Nucleus accumbens (tissue), 56 donors: ENCODE results near the gene ARL15.

Experiments
- DNase-seq, 56 donors: peaks; one replicate each; lab custom pipeline; 2025; lab: John Stamatoyannopoulos, UW

ARL15 gene

DNA sequence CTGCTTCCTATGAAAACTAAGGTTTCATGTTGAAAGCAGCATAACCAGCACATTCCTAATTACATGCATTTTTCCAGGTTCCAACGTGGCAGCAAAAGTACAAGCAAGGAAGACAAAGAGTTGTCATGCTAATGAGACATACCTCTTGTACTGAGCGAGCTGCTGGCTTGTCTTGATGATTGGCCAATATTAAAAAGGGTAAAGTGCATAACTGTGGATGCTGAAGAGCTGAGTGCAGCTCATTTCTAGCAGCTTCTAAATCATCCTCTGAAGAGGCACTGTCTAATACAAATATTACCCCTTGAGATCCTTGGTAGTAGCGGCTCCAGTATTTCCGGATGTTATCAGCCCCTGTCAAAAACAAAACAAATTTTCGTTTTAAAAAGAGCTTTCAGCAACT lies 197.3 kb downstream of the ARL15 start:
- DNase-seq = no peak

DNA sequence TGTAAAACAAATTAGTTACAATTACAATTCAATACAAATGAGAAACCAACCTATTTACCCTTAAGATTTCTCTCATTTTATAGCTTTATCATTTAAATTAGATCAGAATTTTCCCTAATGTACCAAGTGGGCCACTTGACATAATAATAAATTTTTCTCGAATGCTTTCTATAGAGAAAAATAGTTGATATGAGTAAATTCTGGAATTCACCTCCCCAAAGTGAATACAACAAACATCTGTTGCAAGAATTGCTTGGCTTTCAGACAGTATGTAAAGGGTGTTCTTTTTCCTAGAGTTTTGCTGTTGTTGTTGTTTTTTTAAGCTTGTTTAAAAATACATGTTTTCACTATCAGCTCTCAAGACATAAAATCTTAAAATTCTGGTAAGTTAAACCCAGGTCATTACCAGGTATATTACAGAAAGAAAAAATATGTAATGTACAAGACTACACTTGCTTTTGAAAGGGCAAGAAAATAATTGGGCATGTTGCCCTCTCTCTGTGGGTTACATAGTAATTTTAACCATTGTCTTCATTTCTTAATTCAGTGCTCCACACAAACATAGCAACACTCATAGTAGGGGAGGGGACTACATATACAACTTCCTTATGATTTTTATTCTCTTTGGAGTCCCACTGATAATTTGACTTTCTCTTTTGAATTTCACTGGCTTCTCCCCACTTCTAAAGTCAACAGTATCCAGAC lies 200.6 kb downstream of the ARL15 start:
- DNase-seq = no peak

DNA sequence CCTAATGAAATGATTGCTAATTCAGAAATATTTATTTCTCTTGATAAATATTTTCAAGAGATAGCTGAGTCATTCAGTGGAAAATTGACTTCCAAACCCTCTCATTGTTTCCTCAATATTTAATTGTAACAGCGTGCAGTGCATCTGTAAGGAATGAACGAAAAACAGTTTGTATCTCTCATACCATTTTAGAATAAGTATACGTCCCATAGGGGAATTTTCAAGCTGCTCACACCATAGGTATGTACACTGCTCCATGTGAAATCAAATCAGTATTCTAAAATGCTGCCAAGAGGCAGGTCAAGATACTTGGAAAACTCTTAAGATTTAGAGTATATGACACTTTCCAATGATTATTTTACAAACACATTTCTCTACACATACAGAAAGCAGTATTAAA lies 202.2 kb downstream of the ARL15 start:
- DNase-seq = no peak

DNA sequence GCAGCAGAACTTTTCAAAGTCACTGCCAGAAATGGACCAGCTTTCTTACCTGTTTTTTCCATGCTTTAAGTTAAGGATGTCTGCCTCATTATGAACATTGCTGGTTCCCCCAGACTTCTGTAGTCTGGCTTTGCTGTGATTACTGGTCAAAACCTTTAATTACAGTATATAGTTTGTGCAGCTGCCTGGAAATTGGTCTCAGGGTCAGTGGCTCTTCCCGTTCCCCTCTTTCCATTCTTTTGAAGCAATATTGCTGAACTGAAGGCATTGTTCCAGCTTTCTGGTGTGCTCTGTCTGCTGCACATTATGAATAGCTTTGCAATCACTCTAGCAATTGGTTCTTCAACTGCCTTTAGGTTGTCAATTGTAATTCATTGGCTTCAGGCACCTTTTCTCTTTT lies 206.5 kb downstream of the ARL15 start:
- DNase-seq = no peak

DNA sequence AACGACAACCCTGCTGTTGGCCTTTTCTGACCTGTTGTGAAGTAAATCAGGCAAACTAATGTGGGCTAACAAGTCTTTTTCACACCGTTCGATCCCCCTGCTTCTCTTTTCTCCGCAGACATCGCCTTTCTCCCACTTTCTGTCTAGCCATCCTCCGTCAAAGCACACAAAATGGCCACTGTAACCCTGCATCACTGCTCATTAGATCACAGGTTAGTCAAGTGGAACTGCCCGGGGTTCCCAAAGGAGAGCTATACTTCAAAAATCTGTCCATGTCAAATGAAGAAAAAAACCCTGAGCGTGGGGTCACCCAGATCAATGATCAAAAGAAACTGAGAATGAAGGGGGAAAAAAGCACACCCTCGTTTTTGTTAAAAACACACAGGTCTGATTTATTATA lies 212.1 kb downstream of the ARL15 start:
- DNase-seq = no peak

DNA sequence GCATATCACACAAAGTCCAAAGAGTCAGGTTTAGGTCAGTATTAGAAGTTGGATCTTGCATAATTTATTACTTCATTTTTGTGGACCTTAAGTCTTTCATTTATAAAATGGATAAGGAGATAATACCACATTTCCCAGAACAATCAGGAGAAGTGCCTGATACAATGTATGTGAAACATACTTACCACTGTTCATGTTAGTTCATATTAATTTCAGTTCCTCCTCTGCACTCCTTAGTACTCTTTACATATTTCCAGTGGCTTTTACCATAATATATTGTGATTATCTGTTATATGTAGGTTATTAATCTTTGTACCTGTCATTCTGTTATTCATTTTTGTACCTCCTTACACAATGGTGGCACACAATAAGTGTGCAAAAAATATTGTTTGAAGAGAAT lies 214.4 kb downstream of the ARL15 start:
- DNase-seq = no peak

DNA sequence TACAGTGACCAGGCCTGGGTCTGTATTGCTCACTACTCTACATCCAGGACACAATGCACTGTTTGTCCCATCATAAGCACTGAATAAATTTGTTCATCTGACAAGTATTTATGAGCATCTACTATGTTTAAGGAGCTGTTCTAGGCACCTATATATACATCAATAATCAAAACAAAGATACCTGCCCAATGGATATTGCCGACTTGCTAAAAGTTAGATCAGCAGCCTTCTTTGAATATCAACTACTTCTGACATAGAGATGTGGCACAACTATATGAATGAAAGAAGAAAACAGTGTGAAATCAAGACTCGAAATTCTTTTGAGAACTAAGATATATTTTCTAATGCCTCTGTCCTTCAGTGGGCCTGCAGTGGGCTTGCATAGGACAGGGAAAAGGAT lies 215.7 kb downstream of the ARL15 start:
- no peak for DNase-seq

DNA sequence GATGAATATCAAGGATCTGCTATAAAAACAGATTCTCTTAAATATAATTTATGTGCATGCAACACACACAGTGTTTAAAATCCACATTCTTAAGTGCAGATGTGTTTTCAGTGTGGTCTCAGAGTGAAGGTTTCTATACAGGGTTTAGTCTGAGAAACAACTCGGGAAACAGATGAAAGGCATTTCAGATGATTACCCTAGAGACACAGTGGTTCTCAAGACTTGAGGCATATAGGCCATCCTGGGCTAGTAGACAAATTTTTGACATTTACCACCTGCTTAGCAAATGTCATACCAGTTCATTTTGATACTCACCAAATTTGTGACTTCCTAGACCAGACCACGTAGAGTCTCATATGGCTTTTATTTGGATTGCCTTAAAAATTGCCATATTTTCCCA lies 216.5 kb downstream of the ARL15 start:
- no peak for DNase-seq

DNA sequence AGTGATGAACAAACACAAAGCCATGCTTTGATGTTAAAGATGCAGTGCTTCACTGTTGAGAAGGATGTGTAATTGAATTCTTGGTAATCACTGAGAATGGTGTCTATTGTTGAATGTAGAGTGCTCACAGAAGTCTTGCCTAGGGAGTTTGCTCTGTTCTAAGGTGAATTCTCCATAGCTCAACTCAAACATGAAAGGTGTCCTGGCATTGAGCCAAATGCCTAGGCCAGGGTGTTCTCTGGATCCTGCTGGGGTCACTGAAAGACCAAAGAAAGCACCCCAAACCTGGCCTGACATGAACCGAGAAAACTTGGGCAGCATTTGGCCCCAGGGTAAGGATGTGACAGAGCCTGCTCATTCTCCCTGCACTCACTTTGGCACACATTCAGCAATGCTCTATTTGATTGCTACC lies 217.3 kb downstream of the ARL15 start:
- DNase-seq = no peak

DNA sequence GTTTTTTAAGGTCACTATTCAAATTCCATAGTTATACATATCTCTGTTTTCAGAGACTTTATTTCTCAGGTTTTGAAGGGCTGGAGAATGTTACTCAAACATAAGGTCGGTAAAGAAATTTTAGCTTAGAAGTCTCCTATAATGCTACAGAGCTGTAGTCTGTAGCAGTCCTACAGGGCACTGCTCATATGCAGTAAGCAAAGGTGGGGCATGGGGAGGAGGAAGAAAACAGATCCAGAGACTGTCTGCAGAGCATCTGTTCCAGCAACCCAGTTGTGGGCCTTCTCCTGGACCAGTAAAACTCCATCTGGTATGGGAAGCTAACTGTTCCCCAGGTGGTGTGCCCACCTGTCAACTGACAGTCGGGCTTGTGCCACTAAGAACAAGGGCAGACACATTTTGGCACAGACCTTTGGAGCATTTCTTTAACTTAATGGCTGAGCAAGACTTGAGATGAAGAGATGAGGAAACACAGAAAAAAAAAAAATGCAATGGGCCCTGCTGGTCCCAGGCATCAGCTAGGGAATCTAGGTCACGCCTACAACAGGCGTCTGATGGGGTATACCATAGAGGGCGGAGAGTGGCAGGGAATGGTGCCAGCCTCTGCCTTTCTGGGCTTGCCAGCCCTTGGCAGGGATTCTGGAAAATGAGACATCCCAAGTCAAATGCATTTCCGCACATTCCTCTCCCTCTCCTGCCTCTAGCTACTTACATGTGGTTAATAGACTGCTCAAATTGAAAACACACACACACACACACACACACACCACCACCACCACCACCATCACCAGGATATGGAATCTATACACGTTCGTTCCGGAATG lies 218.9 kb downstream of the ARL15 start:
- DNase-seq = peak in 1 of 56 donors; percentile 18

DNA sequence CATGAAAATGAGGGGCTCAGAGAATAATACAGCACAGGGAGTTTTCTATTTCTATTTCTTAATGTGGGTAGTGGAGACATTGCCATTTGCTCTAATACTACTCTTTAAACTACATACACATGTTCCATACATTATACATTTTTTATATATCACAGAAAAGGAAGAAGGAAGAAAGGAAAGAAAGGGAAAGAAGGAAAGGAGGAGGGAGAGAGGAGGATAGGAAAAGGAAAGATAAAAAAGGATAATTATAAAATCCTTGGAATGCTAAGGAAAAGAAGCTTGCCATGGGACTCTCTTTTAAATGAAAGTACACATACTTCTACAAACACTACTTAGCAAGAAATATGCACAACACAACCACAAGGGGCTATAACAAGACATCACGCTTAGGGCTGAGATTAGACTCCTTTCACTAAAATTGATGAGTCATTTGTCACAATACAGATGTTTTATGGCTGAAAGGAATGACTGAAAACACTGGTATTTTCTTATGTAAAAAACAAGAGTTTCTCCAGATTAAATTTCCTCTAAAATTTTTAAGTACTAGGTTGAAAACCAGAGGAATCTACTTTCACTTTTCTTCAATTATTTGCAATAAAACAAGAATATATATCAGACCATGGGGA lies 219.8 kb downstream of the ARL15 start:
- no peak for DNase-seq

DNA sequence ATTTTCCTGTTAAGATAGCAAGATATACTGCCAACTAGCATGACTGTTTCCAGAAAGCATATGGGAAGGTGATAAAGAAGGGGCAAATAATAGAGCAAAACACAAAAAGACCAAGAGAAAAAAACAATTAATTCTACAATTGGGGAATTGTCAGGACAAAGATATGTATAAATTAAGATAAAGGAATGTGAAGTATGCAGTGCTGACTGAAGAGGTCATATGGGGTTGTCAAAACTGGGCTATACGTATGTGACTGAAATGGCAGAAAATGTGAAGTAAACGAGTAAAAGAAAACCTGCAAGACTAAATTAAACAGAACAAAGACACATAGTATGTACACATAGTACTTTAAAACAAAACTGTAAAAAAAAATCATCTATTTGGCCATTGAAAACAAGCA lies 222.3 kb downstream of the ARL15 start:
- no peak for DNase-seq

DNA sequence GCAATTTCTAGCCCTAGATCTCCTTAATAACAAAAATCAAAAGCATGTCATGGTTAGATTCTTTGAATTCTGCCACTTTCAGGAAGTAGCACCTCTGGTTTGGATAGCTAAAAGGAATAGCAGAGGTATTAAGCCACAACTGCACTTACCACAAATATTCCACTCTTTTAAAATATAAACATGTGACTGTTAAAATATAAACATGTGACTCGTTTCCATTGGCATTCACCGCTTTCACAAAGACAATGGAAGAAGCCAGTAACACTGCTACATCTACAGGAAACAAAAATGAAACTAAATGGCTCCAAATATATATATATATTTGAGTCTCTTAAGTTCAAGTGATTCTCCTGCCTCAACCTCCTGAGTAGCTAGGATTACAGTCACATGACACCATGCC lies 222.9 kb downstream of the ARL15 start:
- DNase-seq = no peak

DNA sequence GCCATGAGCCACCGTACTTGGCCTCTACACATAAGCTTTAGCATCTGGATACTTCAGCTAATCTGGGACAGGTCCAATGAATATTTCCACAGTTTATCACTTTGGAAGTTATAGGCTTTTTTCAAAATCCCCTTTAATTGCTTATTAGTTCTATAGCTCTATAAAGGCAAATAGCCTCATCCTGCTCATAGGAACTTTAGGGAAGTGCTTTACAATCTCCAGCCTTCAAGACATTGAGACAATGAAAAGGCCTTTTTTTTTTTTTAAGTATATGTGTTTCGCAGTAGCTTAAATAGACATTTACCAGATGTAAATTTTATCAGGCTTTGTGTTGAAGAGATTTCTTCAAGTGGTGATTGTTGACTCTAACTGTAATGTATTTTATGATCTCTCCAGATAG lies 224.2 kb downstream of the ARL15 start:
- DNase-seq = no peak

DNA sequence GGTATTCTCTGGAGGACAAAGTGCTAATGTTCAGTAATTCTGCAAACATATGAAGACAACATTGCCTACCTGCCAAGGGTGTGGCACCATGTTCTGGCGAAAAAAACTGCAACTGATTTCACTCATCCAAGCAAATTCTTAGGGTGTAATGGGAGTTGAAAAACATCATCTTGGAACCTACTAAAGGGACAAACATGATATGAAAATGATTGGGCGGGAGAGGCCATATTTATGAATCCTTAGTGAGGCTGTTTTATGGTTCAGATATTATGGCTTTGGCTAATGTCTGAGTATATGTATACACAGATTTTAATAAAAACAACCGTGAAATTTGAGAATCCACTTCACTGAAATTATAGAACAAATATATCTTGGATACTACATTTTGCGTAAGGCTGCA lies 225.7 kb downstream of the ARL15 start:
- no peak for DNase-seq

DNA sequence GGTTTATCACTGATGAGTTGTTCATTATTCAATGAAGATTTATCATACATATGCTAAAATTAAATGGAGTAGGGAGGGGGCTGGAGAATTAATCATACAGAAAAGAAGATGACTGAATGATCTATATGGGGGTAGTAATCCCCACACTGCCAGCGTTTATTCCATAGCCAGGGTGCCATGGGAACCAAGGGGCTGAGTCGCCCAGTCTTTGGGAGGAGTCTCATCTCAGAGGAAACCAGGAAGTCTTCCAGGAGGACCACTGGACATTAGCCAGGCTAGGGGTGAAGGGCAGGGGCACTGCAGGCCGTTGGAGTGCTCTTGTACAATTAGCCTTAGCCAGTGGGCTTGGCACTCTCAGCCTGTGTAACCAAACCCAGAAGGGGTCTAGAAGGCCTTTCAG lies 226.5 kb downstream of the ARL15 start:
- no peak for DNase-seq

DNA sequence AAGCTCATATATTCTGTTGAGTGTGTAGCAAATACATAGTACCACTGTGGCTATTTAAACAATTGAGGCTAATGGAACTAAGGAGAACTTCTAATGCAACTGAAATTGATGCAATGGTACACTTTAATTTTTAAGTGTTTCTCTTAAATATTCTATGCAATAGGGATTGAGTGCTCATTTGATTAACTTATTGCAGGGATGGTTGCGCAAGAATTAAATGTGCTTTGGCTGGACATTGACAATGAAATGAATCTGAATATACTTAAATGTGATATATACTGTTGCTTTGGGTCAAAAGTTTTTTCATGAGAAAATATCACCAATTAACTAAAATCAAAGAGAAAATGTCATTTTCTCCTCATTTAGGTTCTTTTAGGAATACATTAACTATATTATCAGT lies 227.1 kb downstream of the ARL15 start:
- DNase-seq = no peak

DNA sequence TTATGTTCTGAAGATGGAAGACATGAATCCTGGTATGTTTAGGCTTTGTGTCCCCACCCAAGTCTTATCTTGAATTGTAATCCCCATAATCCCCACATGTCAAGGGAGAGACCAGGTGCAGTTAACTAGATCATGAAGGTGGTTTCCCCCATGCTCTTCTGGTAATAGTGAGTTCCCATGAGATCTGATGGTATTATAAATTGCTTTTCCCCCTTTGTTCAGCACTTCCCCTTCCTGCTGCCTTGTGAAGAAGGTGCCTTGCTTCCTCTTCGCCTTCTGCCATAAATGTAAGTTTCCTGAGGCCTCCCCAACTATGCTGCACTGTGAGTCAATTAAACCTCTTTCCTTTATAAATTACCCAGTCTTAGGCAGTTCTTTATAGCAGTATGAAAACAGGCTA lies 229.0 kb downstream of the ARL15 start:
- no peak for DNase-seq

DNA sequence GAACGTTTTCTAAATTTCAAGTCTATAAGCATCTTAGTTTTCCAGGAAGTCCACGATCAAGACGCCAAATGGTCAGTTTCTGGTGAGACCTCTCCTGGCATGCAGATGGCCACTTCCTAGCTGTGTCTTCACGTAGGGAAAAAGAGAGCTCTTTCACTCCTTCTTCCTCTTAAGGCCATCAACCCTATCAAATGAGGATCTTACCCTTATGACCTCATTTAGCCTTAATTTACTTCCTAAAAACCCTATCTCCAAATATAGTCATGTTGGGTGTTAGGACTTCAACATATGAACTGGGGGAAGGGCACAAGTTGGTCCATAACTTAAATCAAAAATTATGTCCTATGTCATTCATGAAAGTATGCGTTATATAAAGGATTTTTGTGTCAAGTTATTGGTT lies 229.5 kb downstream of the ARL15 start:
- DNase-seq = no peak

DNA sequence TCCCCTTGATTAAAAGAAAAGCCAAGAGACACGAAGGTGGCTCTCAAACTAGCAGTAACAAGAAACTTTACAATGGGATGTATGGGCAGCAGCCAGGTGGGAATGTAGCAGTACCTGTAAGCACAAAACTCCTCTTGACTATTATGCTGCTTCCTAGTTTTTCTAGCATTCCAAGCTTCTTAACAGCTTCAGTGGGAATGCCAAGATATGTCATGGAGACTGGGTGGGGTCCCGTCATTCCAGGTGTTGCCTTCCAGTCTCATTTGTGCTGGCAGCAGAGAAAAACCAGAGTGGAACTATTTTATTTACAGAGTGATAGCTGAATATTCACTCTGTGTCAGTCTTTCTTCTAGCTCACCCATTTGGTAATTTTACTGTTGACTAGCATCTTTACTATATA lies 236.6 kb downstream of the ARL15 start:
- no peak for DNase-seq

DNA sequence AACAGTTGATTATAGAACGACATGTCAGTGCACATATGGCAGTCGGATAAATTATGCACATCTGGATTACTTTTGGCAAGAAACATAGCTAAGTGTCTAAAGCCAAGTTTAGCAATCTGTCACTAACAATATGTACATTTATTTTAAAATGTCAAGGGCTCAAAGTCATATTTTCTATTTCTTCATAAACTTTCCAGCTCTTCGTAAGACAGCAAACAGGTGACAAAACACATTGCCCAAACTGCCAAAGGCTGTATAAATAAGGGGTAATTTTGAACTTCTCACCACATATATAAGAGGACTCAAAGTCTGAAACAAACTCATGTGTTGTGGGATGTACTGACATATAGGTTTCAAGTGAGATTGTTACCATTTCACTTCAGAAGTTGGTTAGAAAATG lies 237.2 kb downstream of the ARL15 start:
- no peak for DNase-seq

DNA sequence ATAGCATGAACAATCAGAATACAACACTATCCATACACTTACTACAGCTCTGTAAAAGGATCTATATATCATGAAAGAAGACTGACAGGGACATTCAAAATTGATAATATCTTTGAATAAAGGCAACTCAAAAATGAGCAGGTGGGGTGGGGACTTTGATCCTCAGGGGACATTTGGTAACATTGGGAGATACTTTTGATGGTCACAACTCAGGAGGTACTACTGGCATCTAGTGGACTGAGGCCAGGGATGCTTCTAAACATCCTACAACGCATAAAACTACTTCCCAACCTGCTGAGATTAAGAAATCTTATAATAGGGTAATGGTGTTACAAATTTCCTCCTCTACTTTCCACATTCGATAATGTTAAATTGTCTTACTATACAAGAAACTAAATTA lies 243.9 kb downstream of the ARL15 start:
- DNase-seq = no peak
